Measurements from ENCODE around the gene SLC9A4. TPM values are rescaled to one million over a fixed set of nuclear protein-coding genes. Genes with fewer than 3 reads are reported as not detected.

Gene SLC9A4
- total RNA-seq, 1 donor from 2014 or later: 7.9 TPM

DNA sequence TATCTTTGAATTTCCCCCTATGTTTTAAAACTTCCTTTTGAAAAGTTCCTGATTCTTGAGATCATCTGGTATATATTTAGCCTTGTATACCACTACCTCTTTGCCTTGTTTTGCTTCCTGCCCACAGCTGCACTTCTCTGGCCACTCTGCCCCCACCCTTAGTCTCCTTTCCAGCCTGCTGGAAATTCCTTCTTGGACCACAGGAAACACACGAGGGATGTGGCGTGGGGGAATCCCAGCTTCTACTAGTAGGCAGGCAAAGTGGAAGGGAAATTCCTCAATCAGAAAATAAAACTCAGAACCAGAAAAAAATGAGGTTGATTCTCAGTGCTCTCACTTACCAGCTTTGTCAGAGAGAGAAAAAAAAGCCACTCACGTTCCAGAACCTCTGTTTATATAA is 36.7 kb upstream of the SLC9A4 start:
- no peak for DNase-seq (ENCODE audit: extremely low spot score, unreplicated experiment)
- Mint-ChIP-seq H3K27ac (no peak overlapping the region), H3K27me3 (no peaks in the 10 kb centered on the region), H3K4me3 (no peak overlapping the region), H3K9me3 (no peaks in the 10 kb centered on the region), H3K4me1 (ENCODE audit: unreplicated experiment) (peaks cover 4% of the 10 kb centered on the region), H3K36me3 (no peaks in the 10 kb centered on the region)
- TF ChIP-seq, protein P1, sequence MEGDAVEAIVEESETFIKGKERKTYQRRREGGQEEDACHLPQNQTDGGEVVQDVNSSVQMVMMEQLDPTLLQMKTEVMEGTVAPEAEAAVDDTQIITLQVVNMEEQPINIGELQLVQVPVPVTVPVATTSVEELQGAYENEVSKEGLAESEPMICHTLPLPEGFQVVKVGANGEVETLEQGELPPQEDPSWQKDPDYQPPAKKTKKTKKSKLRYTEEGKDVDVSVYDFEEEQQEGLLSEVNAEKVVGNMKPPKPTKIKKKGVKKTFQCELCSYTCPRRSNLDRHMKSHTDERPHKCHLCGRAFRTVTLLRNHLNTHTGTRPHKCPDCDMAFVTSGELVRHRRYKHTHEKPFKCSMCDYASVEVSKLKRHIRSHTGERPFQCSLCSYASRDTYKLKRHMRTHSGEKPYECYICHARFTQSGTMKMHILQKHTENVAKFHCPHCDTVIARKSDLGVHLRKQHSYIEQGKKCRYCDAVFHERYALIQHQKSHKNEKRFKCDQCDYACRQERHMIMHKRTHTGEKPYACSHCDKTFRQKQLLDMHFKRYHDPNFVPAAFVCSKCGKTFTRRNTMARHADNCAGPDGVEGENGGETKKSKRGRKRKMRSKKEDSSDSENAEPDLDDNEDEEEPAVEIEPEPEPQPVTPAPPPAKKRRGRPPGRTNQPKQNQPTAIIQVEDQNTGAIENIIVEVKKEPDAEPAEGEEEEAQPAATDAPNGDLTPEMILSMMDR (conservative IDR thresholded peaks at IDR 0.05): no peak

DNA sequence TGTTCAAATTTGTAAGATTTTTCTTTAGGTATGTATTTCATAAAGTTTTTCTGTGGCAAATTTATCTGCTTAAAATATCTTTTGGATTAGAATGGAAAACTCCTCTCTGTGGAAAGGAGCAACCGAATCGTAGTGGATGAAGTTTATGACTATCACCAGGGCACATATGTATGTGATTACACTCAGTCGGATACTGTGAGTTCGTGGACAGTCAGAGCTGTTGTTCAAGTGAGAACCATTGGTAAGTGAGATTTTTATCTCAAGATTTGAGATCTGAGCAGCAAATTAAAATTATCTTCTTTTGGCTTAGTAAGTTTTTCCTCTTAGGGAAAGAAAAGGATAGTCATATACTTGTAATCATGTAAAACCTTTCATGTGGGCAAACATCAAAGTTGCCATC is 35.9 kb upstream of the SLC9A4 start:
- no peaks in the 10 kb centered on the region for H3K27me3 Mint-ChIP-seq
- TF ChIP-seq, protein P1 (conservative IDR thresholded peaks at IDR 0.05): no peak
- no peak for DNase-seq (ENCODE audit: extremely low spot score, unreplicated experiment)
- peaks cover 4% of the 10 kb centered on the region for H3K4me1 Mint-ChIP-seq (ENCODE audit: unreplicated experiment)
- H3K36me3 Mint-ChIP-seq: no peaks in the 10 kb centered on the region
- H3K9me3 Mint-ChIP-seq: no peaks in the 10 kb centered on the region
- no peak overlapping the region for H3K27ac Mint-ChIP-seq
- no peak overlapping the region for H3K4me3 Mint-ChIP-seq

DNA sequence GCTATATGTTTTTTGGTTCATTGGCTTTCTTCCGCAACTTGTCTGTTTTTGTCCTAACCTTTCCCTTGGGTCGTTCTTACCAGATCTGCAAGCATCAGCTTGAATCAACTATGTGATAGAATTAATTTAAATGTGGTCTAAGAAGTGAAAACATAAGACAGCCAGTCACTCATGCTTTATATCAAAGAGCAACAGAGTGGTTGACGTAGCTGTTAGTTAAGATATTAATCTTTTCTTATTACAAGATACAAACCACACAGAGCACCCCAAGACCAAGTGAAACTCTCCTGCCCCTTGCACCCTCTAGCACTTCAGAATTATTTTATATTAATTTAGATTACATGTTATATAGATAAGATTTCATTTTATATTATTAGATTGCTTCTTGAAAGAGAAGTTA is 34.9 kb upstream of the SLC9A4 start:
- Mint-ChIP-seq H3K27ac (no peak overlapping the region), H3K36me3 (no peaks in the 10 kb centered on the region), H3K4me3 (no peak overlapping the region), H3K4me1 (ENCODE audit: unreplicated experiment) (peaks cover 4% of the 10 kb centered on the region), H3K9me3 (no peaks in the 10 kb centered on the region), H3K27me3 (peaks cover 2% of the 10 kb centered on the region)
- TF ChIP-seq, protein P1 (conservative IDR thresholded peaks at IDR 0.05): no peak
- no peak for DNase-seq (ENCODE audit: extremely low spot score, unreplicated experiment)

DNA sequence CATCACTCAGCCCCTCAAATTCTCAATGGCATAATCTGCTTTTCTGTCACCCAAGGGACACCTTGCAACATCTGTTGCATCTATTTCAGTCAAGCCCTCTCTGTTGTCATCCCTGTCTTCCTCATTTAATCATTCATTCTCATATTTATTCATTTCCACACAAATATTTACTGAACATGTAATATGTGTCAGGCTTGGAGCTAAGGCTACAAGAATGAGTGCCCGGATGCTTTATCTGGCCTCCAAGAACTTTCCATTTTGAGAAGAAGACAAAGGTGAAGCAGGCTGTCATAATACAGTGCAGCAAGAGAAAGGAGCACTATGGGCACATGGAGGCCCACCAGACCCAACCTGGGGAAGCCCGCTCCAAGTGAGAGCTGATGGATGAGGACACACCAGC is 34.4 kb upstream of the SLC9A4 start:
- H3K36me3 Mint-ChIP-seq: no peaks in the 10 kb centered on the region
- no peak for DNase-seq (ENCODE audit: extremely low spot score, unreplicated experiment)
- peaks cover 6% of the 10 kb centered on the region for H3K27me3 Mint-ChIP-seq
- no peak overlapping the region for H3K27ac Mint-ChIP-seq
- peaks cover 4% of the 10 kb centered on the region for H3K4me1 Mint-ChIP-seq (ENCODE audit: unreplicated experiment)
- no peak overlapping the region for H3K4me3 Mint-ChIP-seq
- H3K9me3 Mint-ChIP-seq: no peaks in the 10 kb centered on the region
- TF ChIP-seq, protein P1 (conservative IDR thresholded peaks at IDR 0.05): no peak

DNA sequence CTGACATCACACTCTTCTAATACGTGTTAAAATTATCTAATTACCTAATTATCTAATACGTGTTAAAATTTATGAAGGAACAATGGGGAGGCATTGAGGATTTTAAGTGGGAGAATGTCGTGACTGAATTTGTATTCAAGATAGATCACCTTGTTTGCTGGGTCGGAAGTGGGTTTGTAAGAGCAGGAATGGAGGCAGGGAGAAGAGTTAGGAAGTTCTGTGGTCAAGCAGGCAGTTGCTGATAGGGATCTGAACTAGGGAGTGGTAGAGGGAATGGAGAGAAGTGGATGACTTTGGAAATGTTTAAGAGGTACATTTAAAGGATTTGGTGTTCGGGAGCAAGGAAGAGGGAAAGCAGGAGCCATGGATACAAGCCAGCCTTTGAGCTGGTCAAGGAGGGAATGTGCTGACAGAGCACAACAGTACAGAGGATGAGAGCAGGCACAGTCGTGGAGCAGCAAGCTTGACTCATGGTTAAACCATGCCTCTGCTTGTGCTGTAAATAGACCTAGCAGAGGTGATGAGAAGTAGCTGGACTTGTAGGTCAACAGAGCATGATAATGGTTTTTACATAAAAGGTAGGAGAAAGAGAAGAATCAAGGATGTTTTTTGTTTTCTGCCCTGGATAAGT is 33.8 kb upstream of the SLC9A4 start:
- H3K9me3 Mint-ChIP-seq: no peaks in the 10 kb centered on the region
- no peaks in the 10 kb centered on the region for H3K36me3 Mint-ChIP-seq
- H3K4me3 Mint-ChIP-seq: no peak overlapping the region
- DNase-seq (ENCODE audit: extremely low spot score, unreplicated experiment): no peak
- no peak overlapping the region for H3K27ac Mint-ChIP-seq
- TF ChIP-seq, protein P1 (conservative IDR thresholded peaks at IDR 0.05): no peak
- peaks cover 6% of the 10 kb centered on the region for H3K27me3 Mint-ChIP-seq
- H3K4me1 Mint-ChIP-seq (ENCODE audit: unreplicated experiment): peaks cover 4% of the 10 kb centered on the region

All from type B pancreatic cell (in vitro differentiated cells).